K562 (cell line): ENCODE measurements around the gene CNTN4.

Source experiments
- BHLHE40 ChIP-seq: IDR thresholded peaks from 2 replicates; pipeline ENCODE4 v1.6.1; 2011; ENCODE audit warnings: low read length, improper control_type of control experiment
- CEBPZ ChIP-seq: fragments of 150-350 bp; IDR thresholded peaks from 2 replicates; pipeline ENCODE4 v1.6.1; 2014; ENCODE audit warnings: low read depth, mild to moderate bottlenecking, low read length, borderline replicate concordance
- CTCF ChIP-seq, 3 experiments: IDR thresholded peaks in 2 of 3; conservative IDR thresholded peaks in 1 of 3; 2 replicates each; pipeline ENCODE4 v1.5.1; 2011 to 2012; ENCODE audit warnings: low read length in 3 of 3, mild to moderate bottlenecking in 3 of 3, control low read depth in 2 of 3, improper control_type of control experiment in 1 of 3, inconsistent platforms in 1 of 3, low read depth in 1 of 3, mixed read lengths in 1 of 3, moderate library complexity in 1 of 3; ENCODE audit not compliant: insufficient read depth in 2 of 3
- CTCFL ChIP-seq: IDR thresholded peaks from 2 replicates; pipeline ENCODE4 v1.6.1; 2011; ENCODE audit warnings: borderline replicate concordance, low read depth, mild to moderate bottlenecking, moderate library complexity, low read length; ENCODE audit not compliant: insufficient read depth, poor library complexity, severe bottlenecking
- EHMT2 ChIP-seq: fragments of 450-650 bp; IDR thresholded peaks from 2 replicates; pipeline ENCODE4 v1.6.1; 2018; ENCODE audit warnings: antibody characterized with exemption
- EZH2 ChIP-seq: IDR thresholded peaks from 2 replicates; pipeline ENCODE4 v1.6.1; 2012; ENCODE audit warnings: low read depth, mild to moderate bottlenecking, inconsistent platforms, low read length, borderline replicate concordance
- JUN ChIP-seq, 2 experiments: sonication (generic) in 1 of 2; formaldehyde crosslinking in 1 of 2; IDR thresholded peaks; 2 replicates each; pipeline versions ENCODE4 v1.6.1 to v1.8.0; 2012 to 2022; ENCODE audit warnings: borderline replicate concordance in 2 of 2, mild to moderate bottlenecking in 2 of 2, improper control_type of control experiment in 1 of 2, low read depth in 1 of 2, low read length in 1 of 2, missing genetic modification reagents in 1 of 2
- PHF21A ChIP-seq: fragments of 450-650 bp; IDR thresholded peaks from 2 replicates; pipeline ENCODE4 v1.6.1; 2017; ENCODE audit warnings: low read depth, borderline replicate concordance
- POLR3A ChIP-seq: IDR thresholded peaks from 2 replicates; pipeline ENCODE4 v1.6.1; 2011; ENCODE audit warnings: borderline replicate concordance, mild to moderate bottlenecking, moderate library complexity; ENCODE audit not compliant: insufficient read length, insufficient read depth; ENCODE audit errors: extremely low read depth
- ZNF274 ChIP-seq: IDR thresholded peaks from 2 replicates; pipeline ENCODE4 v1.6.1; 2011; ENCODE audit warnings: low read depth, mild to moderate bottlenecking, low read length, moderate library complexity, borderline replicate concordance

GRCh38 chr3:2976796-2977195 is 878.1 kb downstream of the CNTN4 start:
- TF ChIP-seq CEBPZ (no peak), ZNF274 (no peak), BHLHE40 (no peak), CTCF (IDR thresholded peaks at IDR 0.05 in 2 of 3, conservative IDR thresholded peaks at IDR 0.05 in 1 of 3; ENCODE audit: insufficient read depth in 2 of 3, low read depth in 1 of 3, low read length in 3 of 3) (no peak), PHF21A (no peak), CTCFL (no peak), JUN (IDR thresholded peaks at IDR 0.05; ENCODE audit: borderline replicate concordance, low read depth, low read length) (no peak), JUN (CRISPR knock-in tag; IDR thresholded peaks at IDR 0.05; ENCODE audit: borderline replicate concordance) (no peak), EHMT2 (no peak), EZH2 (no peak), POLR3A (no peak)
